NB4 (cell line): ENCODE data around the gene SAV1.

Experiments used
- CTCF ChIP-seq: IDR thresholded peaks from one replicate; pipeline ENCODE4 v1.5.1; 2012; ENCODE audit warnings: low read depth, low read length
- MYC ChIP-seq: IDR thresholded peaks from 2 replicates; pipeline ENCODE4 v1.6.1; 2011; ENCODE audit warnings: low read depth, low read length
- POLR2A ChIP-seq: IDR thresholded peaks from 2 replicates; pipeline ENCODE4 v1.6.1; 2011; ENCODE audit warnings: mild to moderate bottlenecking; ENCODE audit not compliant: insufficient read length; ENCODE audit errors: extremely low read depth

- TF ChIP-seq CTCF, result no peak
- TF ChIP-seq POLR2A, result no peak
- TF ChIP-seq MYC, result no peak
Observed at GRCh38 chr14:50607761-50608160, 60.3 kb downstream of the SAV1 start.
